Stimulated activated CD8-positive, alpha-beta memory T cell treated with anti-CD3 and anti-CD28 coated beads, Interleukin-15, amount 100 ng/mL, for 1 hour (primary cell): ENCODE data around the gene TMPRSS3.

Source experiments
- DNase-seq: peaks from one replicate; pipeline ENCODE4 v3.0.0-alpha.2; 2020; ENCODE audit warnings: low read depth

The TMPRSS3 gene

DNA sequence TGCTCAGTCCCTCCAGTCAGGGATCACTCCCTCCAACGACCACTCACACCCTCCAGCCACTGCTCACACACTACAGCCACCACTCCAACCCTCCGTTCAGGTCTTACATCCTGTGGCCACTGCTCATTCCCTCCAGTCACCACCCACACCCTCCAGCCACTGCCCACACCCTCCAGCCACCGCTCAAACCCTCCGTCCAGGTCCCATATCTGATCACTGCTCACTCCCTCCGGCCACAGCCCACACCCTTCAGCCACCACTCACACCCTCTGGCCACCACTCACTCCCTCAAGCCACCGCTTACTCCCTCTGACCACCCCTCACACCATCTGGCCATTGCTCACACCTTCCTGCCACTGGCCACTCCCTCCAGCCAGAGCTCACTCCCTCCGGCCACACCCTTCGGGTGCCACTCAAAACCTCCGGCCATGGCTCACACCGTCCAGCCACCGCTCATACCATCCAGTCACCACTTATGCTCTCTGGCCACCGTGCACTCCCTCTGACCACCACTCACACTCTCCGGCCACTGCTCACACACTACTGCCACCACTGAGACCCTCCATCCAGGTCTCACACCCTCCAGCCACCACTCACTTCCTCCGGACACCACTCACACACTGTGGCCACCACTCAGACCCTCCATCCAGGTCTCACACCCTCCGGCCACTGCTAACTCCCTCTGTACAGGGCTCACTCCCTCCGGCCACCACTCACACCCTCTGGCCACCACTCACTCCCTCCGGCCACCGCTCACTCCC, 24.8 kb downstream of the TMPRSS3 start:
- no peak for DNase-seq

- no peak for DNase-seq
Measured at GRCh38 chr21:42369821-42370220, 26.0 kb downstream of the TMPRSS3 start.

DNA sequence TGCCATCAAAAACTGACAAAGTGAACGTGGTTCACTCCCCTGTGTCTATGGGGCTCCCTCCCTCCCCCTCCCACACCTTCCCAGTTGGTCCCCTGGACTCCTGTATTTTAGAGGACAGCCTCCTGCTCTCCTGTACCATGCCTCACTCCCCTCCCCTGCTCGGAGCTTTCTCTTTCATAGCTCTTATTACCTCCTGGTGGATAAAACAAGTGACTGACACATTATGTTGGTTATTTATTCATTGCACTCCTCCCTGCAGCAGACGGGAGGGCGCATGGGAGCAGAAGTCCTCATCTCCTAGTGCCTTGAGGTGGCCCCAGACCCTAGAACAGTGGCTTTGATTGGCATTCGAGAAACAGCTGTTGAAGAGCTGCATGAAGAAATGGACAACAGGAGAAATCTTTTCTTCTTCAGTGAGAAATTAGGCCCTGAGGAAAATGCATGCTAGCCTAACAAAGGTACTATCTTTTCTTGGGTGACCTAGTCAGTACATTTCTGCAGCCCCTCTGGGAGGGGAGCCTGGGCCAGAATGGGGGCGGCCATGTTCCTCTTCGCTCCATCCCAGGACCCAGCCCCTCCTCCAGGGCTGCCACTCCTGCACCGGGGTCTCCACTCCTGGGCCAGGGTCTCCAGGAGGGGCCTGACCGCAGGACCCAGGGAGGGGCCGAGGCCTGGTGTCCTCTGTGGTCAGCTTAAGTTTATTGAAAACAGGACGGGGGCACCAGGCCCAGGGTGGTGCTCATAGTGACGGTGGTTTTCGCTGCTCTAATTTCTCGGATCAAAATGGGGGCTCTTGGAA, 28.3 kb downstream of the TMPRSS3 start:
- no peak for DNase-seq

- no peak for DNase-seq
Measured at GRCh38 chr21:42366292-42367010, 29.4 kb downstream of the TMPRSS3 start, which contains the start of gene TFF1. Gene TFF1, minus strand, starts transcription at chr21:42366535. Its CDS starts 40 bp downstream, at chr21:42366495.

DNA sequence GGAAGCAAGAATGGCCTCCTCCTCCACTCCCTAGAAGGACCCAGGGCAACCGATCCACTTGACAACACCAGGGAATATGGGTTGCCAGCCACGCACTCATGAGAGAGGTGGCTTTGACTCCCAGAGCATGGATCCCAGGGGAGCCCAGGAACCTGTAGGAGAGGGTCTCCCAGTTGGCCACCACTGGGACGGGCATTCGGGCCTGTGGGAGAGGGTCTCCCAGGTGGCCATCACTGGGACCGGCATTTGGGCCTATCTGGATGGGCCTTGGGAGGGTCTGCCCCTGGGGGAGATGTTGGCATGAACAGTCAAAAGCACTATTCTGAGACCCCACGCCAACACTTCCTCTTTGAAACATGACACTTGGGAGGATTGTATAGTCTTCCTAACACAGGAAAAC, 30.1 kb downstream of the TMPRSS3 start:
- DNase-seq = no peak

DNA sequence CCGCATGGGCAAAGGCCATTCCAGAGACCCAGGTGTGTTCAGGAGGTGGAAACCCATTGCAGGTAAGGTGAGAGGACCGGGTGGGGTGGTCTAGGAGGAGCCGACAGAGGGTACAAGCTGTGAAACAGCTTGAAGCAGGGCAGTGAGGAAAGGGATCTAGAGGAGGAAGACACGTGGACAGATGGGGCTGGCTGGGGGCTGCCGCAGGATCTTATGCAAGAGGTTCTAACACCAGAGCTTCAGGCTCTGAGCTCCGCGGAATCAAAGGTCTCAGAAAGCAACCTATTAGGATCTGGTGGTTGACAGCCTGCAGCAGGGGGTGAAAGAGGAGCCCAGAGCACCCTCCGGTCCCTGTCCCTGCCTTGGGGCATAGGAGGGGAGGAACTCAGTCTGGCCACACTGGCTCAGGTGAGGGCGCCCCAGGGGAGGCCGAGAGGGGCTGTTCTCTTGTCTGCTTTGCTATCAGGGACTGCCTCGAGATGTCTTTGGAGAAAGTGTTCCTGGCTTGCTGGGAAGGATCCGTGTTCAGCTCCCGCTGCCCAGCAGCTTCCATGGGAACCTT, 31.5 kb downstream of the TMPRSS3 start:
- no peak for DNase-seq

DNA sequence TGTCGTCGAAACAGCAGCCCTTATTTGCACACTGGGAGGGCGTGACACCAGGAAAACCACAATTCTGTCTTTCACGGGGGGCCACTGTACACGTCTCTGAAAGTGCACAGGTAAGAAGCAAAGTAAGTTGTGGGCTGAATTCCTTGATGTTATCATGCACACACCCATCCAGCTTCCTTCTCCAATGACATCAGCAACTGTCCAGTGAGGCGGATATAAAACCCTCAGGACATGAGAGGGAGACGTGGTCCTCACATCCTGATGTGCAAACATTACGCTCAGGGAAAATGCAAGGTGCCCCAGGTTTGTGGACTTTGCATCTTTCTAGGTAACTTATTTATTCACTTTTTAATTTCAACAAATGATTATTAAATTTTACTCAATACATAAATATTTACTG, 32.5 kb downstream of the TMPRSS3 start:
- no peak for DNase-seq

DNA sequence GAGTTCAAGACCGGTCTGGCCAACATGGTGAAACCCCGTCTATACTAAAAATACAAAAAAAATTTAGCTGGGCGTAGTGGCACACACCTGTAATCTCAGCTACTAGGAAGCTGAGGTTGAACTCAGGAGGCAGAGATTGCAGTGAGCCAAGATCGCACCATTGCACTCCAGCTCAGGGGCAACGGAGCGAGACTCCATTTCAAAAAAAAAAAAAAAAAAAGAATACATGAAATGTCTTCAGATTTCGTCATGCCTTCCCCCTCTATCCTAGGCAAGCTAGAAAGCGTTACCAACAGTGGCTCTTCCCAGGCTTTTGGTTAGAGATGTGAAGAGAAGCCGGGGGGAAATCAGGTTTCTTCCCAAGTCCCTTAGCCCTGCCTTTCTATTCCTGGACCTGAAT, 33.2 kb downstream of the TMPRSS3 start:
- no peak for DNase-seq

DNA sequence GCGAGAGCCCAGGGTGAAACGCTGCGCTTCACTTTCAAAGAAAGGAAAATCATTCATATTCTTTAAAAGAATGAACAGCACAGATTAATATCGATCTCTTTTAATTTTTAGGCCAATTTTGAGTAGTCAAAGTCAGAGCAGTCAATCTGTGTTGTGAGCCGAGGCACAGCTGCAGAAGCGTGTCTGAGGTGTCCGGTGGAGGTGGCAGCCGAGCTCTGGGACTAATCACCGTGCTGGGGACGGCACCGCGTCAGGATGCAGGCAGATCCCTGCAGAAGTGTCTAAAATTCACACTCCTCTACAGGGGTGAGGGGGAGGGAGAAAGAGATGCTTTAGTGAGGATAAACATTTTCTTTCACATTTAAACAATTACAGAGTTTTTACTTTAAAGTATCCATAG, 33.7 kb downstream of the TMPRSS3 start:
- DNase-seq = no peak

- no peak for DNase-seq
Measured at GRCh38 chr21:42361286-42361685, 34.6 kb downstream of the TMPRSS3 start.

DNA sequence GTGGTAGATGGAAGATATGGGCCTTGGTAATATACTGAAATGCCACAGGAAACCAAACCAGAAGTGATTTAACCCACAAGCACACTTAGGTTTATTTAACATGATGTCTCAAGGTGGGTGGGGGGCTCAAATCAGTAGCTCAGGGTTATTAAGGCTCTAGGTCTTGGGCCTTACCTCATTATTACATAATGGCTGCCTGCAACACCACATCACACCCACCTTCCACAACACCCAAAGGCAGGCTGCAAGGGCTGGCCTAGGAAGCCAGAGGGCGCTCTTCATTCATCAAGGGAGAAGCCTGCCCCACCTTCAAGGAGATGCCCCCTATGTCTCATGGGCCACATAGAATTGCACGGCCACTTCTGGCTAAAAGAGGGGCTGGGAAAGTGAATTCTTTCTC, 35.5 kb downstream of the TMPRSS3 start:
- no peak for DNase-seq

DNA sequence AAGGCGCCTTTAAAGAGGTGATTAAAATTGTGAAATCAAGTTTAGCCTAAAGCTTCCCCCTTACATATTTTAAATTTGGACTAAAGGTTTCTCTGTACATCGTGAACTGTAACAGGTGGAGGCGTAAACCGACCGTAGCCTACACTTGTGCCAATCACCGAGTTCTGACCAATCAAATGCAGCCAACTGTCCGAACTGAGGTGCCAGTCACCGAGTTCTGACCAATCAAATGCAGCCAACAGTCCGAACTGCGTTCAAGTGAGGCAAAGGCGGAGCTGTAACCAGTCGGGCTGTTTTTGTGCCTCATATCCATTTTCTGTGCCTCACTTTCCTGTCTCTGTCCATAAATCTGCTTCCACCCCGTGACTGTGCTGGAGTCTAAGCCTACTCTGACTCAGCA, 36.9 kb downstream of the TMPRSS3 start:
- no peak for DNase-seq

DNA sequence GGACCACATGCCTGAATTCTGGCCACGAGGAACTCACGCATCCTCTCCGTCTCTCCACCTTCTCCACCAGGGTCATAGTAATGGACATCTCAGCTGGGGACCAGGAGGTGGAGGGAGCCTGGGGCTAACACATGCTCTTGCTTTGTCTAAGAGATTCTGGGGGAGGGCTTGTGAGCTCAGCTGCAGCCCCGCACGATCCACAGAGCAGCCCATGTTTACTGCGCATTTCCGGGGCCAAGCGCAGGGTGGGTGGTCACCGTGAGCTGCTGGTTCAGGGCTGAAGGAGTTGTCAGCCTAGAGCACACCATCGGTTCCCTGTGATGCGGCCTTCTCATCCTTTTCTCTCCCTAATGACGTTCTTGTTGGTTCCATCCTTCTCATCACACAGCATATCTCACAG, 37.6 kb downstream of the TMPRSS3 start:
- no peak for DNase-seq

- no peak for DNase-seq
Measured at GRCh38 chr21:42357307-42357706, 38.5 kb downstream of the TMPRSS3 start.

DNA sequence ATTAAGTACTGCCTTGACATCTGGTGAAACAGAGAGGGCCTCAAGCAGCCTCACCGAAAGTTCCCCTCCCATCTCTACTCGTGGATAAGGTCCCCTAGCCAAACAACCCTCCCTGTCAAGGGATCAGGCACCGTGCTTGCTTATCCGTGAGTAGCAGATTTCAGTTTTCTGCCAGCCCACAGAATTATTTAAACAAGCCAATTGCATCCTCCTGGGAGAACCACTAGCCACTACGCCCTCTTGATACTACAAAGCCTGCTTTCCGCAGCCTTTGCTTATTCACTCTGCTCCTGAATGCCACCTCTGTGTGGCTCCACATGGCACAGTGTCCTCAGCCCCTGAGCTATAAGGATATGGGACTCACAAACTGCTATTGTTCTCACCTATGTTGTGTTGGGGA, 39.2 kb downstream of the TMPRSS3 start:
- no peak for DNase-seq

GRCh38 chr21:42356046-42356445, 39.8 kb downstream of the TMPRSS3 start:
- DNase-seq = no peak

GRCh38 chr21:42353623-42354022, 42.2 kb downstream of the TMPRSS3 start:
- no peak for DNase-seq

GRCh38 chr21:42352441-42353095, 43.3 kb downstream of the TMPRSS3 start:
- DNase-seq = no peak

- no peak for DNase-seq
Measured at GRCh38 chr21:42351626-42352440, 44.0 kb downstream of the TMPRSS3 start.

DNA sequence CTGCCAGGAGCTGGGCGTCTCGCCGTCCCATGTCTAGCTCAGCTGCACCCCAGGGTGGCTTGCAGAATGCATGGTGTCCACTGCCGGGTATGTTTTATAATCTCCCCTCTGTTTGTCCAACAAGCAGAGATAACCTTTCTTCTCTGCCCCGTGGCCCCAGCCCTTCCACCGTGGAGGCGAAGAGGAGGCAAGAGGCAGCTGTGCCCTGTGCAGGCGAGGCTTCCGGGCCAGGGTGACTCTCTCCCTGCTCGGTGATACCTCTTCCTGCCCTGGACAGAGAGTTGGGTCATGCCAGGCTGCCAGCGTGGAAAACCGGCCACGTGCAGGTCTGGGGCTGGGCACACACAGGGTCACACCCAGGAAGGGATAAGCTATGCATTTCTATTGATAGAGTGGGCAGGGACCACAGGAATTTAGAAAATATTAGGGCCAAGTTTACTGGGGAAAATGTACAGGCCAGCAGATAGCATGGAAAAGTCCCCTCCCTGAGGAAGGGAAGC, 44.9 kb downstream of the TMPRSS3 start, which contains the start of gene TFF2:
TSS of gene TFF2 (minus strand) at position 68 of the 500 bp plus-strand sequence. CDS start at position 31, 37 bp downstream.
- DNase-seq = no peak
